Fibroblast of villous mesenchyme (primary cell): ENCODE measurements around the gene GRIN1. TPM values are rescaled to one million over a fixed set of nuclear protein-coding genes. Genes with fewer than 3 reads are reported as not detected.
A peak's percentile ranks its signal among the peaks of the same experiment; 100 is the strongest.

ENCODE experiments used
- DNase-seq: peaks from one replicate; pipeline ENCODE4 v3.0.0-alpha.2; 2010; ENCODE audit warnings: low read depth
- H3K4me3 ChIP-seq: 2 replicates; pipeline ENCODE4 v1.5.1; 2011; ENCODE audit warnings: low read depth, mild to moderate bottlenecking, low read length
- CTCF ChIP-seq: IDR thresholded peaks from 2 replicates; pipeline ENCODE4 v1.5.1; 2012; ENCODE audit warnings: low read depth, mild to moderate bottlenecking, low read length; ENCODE audit not compliant: insufficient read depth
- total RNA-seq: library from RNA; depleted of rRNA; stranded (reverse); fragments of >200 nt; gene quantifications from 2 replicates; pipeline ENCODE4 v1.2.3, GENCODE V29; 2012

Gene GRIN1
- total RNA-seq, 1 donor: not detected

DNA sequence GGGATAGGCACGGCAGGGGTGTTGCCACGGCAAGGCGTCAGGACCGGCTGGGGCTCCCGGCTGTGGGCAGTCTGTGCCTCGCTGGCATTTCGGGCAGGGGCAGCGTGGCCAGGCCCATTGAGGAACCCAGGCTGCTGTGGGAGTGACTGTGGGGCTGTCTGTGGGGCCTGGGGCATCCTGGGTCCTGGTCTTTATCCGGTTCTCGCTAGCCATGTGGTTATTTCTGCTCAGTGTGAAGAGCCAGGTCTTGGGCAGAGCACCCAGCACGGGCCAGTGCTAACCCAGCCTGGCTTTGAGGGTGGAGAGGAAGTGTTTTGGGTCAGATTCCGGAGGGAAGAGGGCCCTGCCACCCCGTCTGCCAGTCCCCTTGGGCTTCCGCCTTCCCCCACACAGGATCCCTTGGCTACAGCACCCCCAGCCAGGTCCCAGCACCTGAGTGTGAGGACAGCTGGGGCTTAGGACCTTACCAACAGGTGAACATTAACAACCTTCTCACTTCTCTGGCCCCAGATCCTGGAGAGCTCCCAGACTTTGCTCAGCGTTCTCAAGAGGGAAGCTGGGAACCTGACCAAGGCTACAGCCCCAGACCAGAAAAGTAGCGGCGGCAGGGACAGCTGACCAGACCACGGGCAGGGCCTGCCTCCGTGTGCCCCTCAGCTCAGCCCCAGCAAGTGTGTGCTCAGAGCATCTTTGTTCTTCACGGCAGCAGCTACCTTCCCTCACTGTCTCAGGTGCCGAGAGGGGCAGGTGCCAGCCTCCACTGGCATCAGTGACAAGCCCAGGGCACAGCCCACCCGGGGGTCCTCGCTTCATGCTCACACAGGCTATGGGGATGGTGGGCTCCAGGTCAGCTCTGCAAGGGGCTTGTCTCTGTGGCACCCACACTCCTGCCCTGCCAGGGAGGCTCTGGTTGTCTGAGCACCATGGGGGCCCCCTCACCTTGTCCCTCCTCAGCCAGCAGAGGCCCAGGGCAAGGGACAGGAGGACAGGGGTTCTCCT is 50.6 kb downstream of the GRIN1 start:
- H3K4me3 ChIP-seq: peak overlapping the region; percentile 88
- no peak for TF ChIP-seq CTCF
- DNase-seq: no peak

DNA sequence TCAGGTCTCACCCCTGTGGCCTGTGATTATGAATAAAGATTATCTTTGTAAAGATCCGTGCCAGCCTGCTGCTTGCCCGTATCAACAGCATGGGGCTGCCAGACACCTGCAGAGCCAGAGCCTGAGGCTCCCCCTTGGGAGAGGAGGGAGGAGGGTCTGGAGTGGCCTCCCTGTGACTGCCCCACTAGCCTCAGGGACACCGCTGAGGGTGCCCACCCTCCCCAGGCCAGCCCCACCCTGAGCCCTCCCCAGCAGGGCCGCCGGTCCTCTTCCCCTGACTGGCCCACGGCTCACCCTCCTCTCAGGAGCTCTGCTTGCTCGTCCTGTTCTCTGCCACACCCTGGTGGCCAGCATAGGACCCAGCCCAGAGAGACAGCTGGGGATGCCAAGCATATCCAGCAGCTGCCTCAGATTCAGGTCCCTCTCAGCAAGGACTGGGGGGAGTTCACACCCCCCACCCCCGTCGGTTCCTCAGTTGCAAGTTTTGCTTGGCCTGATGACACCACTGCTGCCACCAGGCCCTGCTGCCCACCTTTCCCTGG is 51.4 kb downstream of the GRIN1 start:
- H3K4me3 ChIP-seq: no peak overlapping the region
- no peak for TF ChIP-seq CTCF
- no peak for DNase-seq

DNA sequence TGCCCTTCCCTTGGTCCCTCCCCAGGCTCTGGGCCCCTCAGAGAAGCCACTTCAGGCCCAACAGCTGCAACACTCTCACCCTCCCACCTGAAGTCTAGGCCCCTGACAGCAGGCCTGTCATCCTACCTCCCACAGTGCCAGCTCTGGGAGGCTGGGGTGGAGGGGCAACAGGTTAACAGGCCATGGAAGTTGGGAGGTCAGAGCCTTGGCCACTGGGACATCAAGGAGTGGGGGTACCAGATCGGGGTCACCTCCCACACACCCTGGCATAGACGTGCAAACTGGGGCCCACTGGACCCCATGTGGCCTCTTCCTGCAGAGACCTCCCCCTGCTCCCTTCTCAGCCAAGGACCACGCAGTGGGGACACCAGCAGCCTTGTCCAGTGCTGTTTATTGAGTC is 52.3 kb downstream of the GRIN1 start:
- no peak for TF ChIP-seq CTCF
- H3K4me3 ChIP-seq: no peak overlapping the region
- no peak for DNase-seq

DNA sequence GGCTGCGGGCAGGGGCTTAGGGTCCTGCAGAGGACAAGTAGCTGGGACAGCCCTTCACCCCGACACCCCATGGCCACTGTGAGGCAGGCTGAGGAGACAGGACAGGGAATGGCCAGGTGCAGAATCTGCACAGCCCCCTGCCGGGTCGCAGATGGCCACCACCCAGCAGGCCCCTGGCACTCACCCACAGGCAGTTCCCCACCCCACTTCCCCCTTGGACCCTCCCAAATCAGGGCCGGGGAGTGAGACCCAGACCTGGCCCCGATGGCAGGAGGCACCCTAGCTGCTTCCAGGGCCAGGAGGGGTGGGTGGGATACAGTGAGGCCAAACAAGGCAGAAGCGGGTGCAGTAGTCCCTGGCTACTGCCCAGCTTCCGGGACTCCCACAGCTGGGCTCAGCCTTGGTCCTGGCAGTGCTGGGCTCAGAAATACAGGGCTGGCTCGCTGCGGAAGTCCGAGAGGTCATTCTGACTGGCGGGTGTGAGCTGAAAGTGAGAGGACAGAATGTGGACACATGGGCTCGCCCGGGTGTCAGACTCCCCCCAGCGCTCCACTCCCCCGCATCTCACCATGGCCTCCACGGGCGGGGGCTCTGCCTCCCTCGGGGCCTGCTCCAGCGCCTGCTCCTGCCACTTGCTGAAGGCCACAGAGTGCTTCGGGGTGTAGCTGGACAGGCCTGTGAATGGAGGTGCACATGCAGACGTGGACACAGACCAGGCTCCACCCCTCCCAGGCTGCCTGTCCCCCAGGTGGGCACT is 52.9 kb downstream of the GRIN1 start:
- no peak for DNase-seq
- no peak overlapping the region for H3K4me3 ChIP-seq
- no peak for TF ChIP-seq CTCF

GRCh38 chr9:137192448-137192780 is 53.5 kb downstream of the GRIN1 start:
- H3K4me3 ChIP-seq: no peak overlapping the region
- no peak for DNase-seq
- TF ChIP-seq CTCF: no peak

DNA sequence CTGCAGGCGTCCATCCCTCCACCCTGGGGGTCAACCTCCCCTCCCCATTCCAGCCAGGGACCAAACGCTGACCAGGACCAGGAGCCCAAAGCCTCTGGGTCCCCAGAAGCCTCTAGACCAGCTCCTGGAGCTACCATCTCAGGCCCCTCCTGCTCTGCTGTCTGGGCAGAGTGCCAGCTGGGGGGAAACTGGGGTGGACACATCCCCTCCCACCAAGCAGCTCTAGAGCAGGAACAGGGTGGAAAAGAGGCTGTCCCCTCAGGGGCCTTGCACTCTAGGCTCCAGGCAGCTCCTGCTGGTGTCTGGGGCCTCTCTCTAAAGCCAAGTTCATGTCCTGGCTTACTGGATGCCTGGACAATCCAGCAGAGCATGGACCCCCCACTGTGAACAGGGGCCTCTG is 53.9 kb downstream of the GRIN1 start:
- H3K4me3 ChIP-seq: no peak overlapping the region
- DNase-seq: no peak
- no peak for TF ChIP-seq CTCF
